ENCODE data around the gene SYMPK. TPM values are rescaled to one million over a fixed set of nuclear protein-coding genes. Genes with fewer than 3 reads are reported as not detected.

Gene SYMPK
- total and polyA plus RNA-seq, 12 donors, result 22.4 to 75.0 (median 33.0) TPM

DNA sequence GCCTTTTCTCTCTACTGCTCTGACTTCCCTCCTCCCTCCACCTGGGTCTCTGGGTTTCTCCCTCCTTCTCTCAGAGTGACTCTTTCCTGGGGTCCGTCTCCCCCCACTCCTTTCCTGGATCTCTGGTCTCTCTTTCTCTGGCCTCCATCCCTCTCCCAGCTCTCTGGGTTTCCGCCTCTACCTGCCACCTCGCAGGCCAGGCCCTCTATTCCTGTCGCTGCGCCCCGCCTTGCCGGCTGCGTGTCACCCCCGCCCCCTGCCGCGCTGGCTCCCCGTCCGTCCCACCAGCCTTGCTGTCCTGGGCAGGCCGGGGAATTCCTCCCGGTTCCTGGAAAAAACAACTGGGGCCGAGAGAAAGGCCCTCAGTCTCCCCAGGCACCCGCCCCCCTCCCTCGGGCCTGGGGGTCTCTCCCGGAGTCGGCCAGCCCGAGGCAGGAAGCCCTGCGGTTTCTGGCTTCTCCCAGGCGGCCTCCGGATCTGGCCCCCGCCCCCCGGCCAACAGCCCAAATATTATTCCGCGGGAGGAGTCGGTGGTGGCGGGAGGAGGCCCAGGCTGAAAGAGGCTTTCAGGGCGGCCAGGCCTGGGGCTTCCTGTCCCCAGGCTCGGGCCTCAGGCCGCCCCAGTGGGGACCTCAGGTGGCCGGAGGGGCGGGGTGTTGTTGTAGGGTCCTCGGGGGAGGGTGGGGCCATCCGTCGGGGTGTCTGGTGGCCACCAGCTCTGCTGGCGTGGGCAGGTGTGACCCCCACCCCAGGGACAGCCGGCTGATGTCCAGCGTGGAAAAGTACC lies 13.7 kb upstream of the SYMPK start:
- peak; percentile 19 to 80 (median 64) for ATAC-seq
- peak overlapping the region in 9 of 10 donors; percentile 28 to 86 (median 76) for H3K27ac ChIP-seq
- intact Hi-C loops (cut with DNase I), result loop anchor here in 1 of 10 donors (5.0 kb wide), 1 partner anchor 59 kb away; the partner anchor contains the start of gene RSPH6A

GRCh38 chr19:45876161-45876410 lies 13.1 kb upstream of the SYMPK start:
- Histone ChIP-seq H3K27me3 (peaks cover 0 to 34% (median 0%) of the 10 kb centered on the region in 7 donors), H3K36me3 (no peaks in the 10 kb centered on the region), H3K4me1 (peaks cover 5 to 16% (median 12%) of the 10 kb centered on the region in 9 donors), H3K4me3 (no peak overlapping the region), H3K9me3 (no peaks in the 10 kb centered on the region), H3K27ac (peak overlapping the region in 6 of 10 donors; percentile 64 to 86 (median 80))
- 51 to 55% methylated on average over 4 of the region's 4 CpGs for WGBS, 2 donors
- peak in 4 of 8 donors; percentile 6 to 23 (median 16) for ATAC-seq
- intact Hi-C loops (cut with DNase I), result loop anchor here in 1 of 10 donors (5.0 kb wide), 1 partner anchor 59 kb away; the partner anchor contains the start of gene RSPH6A
- TF ChIP-seq CTCF (IDR thresholded peaks at IDR 0.05), result no peak
- DNase-seq, result no peak

More for the DNA sequence above, 13.7 kb upstream of the SYMPK start:
- Histone ChIP-seq H3K36me3 (no peaks in the 10 kb centered on the region), H3K27me3 (peaks cover 0 to 34% (median 0%) of the 10 kb centered on the region in 7 donors), H3K4me1 (peaks cover 5 to 16% (median 12%) of the 10 kb centered on the region in 9 donors), H3K9me3 (no peaks in the 10 kb centered on the region), H3K4me3 (peak overlapping the region; percentile 4 to 47 (median 34))
- no peak for TF ChIP-seq CTCF (IDR thresholded peaks at IDR 0.05)
- 16 to 19% methylated on average over 41 of the region's 41 CpGs for WGBS, 2 donors
- DNase-seq, result peak; percentile 41 to 55

GRCh38 chr19:45874620-45874966 lies 11.6 kb upstream of the SYMPK start:
- H3K27me3 ChIP-seq, result peaks cover 0 to 34% (median 0%) of the 10 kb centered on the region in 7 donors
- no peak overlapping the region for H3K4me3 ChIP-seq
- no peak for ATAC-seq
- intact Hi-C loops (cut with DNase I), result no loop called here
- H3K4me1 ChIP-seq, result peaks cover 5 to 16% (median 12%) of the 10 kb centered on the region in 9 donors
- H3K27ac ChIP-seq, result no peak overlapping the region
- no peaks in the 10 kb centered on the region for H3K9me3 ChIP-seq
- H3K36me3 ChIP-seq, result no peaks in the 10 kb centered on the region
- 90% methylated on average over 7 of the region's 7 CpGs for WGBS, 2 donors
- no peak for DNase-seq
- TF ChIP-seq CTCF (IDR thresholded peaks at IDR 0.05), result no peak

- intact Hi-C loops (cut with DNase I), result no loop called here
- 89 to 91% methylated on average over 7 of the region's 7 CpGs for WGBS, 2 donors
- DNase-seq (no peak), ATAC-seq (no peak)
- Histone ChIP-seq H3K9me3 (no peaks in the 10 kb centered on the region), H3K27me3 (peaks cover 0 to 25% (median 0%) of the 10 kb centered on the region in 7 donors), H3K4me1 (peaks cover 5 to 16% (median 12%) of the 10 kb centered on the region in 9 donors), H3K36me3 (no peaks in the 10 kb centered on the region), H3K4me3 (no peak overlapping the region), H3K27ac (no peak overlapping the region)
- no peak for TF ChIP-seq CTCF (IDR thresholded peaks at IDR 0.05)
Observed at GRCh38 chr19:45873219-45873772, 10.3 kb upstream of the SYMPK start.
